A204.1 (cell line): ENCODE results near the gene ARHGEF37.
A peak's percentile ranks its signal among the peaks of the same experiment; 100 is the strongest.
"Not testable (repeated sequence)": the region's sequence is repeated elsewhere in the genome, so short reads cannot be mapped to it uniquely, and the experiment has no call there.

Source experiments
- FAIRE-seq: peaks from 2 replicates; lab custom pipeline; 2012; peaks lifted over from hg19 to GRCh38; lab: Jason Lieb, UNC

The ARHGEF37 gene, protein sequence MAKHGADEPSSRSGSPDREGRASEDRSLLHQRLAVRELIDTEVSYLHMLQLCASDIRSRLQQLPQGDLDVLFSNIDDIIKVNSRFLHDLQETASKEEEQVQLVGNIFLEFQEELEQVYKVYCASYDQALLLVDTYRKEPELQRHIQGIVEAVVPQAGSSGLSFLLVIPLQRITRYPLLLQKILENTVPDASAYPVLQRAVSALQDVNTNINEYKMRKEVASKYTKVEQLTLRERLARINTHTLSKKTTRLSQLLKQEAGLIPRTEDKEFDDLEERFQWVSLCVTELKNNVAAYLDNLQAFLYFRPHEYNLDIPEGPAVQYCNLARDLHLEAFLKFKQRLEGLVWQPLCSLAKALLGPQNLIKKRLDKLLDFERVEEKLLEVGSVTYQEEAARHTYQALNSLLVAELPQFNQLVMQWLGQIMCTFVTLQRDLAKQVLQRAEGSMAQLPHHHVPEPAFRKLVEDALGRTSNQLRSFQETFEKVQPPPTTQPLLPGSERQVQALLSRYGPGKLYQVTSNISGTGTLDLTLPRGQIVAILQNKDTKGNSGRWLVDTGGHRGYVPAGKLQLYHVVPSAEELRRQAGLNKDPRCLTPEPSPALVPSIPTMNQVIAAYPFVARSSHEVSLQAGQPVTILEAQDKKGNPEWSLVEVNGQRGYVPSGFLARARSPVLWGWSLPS

DNA sequence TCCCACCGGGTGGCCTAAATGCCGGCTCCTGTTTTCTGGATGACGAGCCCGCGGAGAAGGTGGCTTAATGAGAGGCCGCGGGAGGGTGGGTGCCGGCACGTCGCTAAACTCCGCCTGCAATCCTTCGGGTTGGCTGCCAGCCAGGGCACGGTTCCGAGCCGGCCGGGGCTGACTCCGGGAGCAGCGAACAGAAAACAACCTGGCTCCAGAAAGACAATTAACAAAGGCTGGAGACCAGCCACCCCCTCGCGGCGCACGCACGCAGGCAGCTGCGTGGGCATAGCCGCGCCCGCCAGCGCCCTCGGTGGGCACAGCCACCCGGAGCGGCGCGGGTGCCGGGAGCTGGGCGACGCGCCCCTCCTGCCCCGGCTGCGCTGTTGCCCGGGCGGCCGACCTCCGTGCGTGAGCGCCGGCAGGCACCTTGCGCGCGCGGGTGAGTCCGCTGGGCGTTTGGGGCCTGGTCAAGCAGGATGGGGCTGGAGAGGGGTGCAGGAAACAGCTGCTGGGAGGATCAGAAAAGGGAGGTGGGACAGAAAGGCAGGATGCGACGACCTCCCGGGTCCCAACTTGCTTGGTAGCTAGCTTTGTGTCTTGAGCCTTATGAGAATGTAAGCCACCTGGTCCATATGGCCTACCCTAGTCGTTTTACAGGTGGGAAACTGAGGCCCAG is at the start of gene ARHGEF37:
Gene ARHGEF37 (plus strand): TSS at position 307 of the 670 bp plus-strand sequence. CDS start 16,272 bp downstream, outside the sequence.
- no peak for FAIRE-seq

DNA sequence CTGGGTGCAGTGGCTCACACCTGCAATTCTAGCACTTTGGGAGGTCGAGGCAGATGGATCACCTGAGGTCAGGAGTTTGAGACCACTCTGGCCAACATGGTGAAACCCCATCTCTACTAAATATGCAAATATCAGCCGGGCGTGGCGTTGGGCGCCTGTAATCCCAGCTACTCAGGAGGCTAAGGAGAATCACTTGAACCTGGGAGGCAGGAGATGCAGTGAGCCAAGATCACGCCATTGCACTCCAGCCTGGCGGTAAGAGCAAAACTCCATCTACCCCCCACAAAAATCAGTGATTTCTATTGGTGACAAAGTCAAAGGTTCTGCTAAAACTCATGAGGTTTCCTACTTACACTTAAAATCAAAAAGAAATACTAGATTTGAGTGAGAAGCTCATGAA is 48.9 kb upstream of the ARHGEF37 start:
- FAIRE-seq = no peak

DNA sequence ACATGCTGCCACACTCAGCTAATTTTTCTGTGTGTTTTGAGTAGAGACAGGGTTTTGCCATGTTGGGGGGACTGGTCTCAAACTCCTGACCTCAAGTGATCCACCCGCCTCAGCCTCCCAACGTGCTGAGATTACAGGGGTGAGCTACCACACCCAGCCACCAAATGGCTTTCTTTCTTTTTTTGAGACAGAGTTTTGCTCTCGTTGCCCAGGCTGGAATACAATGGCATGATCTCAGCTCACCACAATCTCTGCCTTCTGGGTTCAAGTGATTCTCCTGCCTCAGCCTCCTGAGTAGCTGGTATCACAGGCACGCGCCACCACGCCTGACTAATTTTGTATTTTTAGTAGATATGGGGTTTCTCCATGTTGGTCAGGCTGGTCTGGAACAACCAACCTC is 45.5 kb upstream of the ARHGEF37 start:
- not testable (repeated sequence) for FAIRE-seq

DNA sequence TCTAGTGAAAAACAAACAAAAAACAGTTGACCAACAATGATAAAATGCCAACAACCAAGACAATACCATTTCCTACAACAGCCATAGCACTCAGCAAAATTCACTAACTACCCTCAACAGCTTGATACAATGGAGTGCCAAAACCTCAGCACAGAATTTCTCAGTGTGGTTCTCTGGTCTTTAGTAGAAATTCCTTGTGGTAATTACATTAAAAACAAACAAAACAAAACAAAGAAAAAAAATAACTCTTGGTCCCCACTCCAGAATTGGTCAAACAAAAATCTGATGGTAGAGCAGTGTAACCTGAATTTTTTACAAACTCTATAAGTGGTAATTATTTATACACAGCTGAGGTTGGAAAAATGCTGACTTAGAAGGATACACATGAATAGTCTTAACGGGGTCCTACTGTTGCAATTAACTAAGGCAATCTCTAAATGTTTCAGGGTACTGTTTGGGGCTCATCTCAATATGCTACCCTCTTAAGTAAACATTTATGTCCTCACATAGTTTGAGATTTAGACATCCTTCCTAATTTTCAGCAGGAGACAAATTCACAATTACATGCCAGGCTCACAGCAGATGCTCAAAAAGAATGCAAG is 43.8 kb upstream of the ARHGEF37 start:
- no peak for FAIRE-seq

DNA sequence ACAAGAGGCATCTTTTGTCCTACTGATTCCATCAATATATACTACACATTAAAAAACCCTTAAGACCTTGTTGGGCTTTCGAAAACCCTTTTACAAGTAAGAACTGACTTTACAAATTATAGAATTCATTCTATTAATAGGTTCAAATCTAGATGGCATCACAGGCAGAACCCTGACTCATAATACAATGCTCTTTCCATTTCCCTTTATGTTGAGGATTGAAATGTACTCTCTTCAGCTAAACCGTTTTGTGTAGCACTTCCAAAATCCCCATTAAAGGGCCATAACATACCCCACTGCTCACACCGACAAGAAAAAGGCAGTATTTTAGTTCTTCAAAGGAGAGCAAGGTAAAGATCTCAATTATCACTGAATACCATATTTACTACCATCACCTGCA is 41.2 kb upstream of the ARHGEF37 start:
- no peak for FAIRE-seq

DNA sequence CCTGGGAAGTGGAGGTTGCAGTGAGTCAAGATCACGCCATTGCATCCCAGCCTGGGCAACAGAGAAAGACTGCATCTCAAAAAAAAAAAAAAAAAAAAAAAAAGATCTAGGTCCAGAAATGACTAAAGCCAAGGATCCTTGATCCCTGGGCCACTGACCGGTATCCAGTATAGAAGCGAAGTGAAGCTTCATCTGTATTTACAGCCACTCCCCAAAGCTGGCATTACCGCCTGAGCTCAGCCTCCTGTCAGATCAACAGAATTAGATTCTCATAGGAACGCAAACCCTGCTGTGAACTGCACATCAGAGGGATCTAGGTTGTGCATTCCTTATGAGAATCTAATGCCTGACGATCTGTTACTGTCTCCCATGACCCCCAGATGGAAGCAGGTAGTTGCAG is 39.4 kb upstream of the ARHGEF37 start:
- FAIRE-seq = no peak

DNA sequence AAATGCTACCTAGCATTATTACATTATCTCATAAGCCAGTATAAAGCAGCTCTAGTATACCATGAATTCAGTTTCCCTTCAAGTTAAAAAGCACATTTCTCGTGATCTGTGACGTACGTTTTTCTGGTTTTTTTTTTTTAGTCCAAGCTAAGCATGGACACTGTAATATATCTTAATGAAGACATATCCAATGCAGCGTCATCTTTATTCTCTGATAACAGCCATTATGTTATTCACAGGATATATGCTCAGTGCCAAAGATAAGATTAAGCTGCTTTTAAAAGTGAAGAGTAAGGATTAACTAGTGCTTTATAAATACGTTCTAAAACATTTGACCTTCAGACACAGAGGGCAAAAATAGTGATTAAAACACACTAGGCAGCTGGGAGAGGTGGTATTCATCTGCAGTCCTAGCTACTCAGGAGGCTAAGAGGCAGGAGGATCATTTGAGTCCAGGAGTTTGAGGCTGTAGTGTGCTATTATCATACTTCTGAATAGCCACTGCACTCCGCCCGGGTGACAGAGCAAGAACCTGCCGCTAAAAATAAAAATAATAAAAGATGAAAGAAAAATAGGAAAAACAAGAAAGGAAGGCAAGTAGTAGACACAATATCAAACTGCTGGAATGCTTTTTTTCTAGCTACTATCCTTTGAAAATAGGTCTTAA is 37.8 kb upstream of the ARHGEF37 start:
- no peak for FAIRE-seq

DNA sequence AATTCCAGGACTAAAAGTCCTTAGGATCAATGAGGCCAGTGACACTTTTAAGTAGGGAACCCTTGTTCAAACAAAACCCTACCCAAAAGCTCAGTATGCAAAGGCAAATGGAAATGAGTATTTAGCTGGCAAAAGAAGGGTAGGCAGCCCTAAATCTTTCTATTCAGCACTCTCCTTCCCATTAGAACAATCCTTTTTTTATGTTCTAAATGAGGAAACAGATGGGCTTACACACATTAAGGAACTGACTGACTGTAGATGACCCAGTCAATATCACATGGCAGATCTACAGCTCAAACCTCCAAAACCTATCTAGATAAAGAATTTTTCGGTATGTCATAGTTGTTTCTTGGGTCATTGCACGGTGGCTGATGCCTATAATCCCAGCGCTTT is 37.3 kb upstream of the ARHGEF37 start:
- no peak for FAIRE-seq

DNA sequence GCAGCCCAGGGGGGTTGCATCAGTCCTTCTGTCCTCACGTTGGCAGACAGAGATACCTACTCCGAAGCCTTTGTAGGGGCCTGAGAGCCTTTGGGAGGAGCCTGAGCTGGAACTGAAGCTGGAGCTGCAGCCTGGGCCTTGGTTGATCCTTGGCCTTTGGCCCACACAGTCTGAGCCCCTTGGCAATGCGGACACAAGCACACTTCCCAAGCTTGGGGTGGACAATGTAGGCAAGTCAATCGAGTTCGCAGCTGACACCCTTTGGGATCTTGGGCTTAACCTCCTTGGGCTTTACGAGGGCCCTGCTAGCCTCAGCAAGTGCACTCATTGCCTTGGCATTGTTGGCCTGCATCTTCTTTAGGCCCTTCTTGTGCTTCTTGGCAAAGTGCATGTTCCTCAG is 36.0 kb upstream of the ARHGEF37 start:
- no peak for FAIRE-seq

DNA sequence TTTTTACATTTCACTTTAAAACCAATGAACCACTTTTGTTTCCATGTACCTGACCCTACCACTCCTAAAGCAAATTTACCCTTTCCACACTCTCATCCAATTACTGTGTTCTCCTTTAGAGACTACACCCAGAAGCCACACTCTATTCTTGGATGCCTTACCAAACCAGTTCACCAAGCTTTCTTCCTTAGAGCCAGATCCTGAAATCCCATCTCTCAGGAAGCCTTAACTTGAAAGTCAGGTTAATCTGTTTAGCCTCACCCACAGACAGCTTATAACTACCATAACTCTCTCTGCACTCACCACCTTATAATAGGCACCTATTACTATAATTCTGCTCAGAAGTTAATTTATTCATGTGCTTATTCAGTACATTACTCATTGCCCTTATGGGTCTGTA is 34.3 kb upstream of the ARHGEF37 start:
- no peak for FAIRE-seq

DNA sequence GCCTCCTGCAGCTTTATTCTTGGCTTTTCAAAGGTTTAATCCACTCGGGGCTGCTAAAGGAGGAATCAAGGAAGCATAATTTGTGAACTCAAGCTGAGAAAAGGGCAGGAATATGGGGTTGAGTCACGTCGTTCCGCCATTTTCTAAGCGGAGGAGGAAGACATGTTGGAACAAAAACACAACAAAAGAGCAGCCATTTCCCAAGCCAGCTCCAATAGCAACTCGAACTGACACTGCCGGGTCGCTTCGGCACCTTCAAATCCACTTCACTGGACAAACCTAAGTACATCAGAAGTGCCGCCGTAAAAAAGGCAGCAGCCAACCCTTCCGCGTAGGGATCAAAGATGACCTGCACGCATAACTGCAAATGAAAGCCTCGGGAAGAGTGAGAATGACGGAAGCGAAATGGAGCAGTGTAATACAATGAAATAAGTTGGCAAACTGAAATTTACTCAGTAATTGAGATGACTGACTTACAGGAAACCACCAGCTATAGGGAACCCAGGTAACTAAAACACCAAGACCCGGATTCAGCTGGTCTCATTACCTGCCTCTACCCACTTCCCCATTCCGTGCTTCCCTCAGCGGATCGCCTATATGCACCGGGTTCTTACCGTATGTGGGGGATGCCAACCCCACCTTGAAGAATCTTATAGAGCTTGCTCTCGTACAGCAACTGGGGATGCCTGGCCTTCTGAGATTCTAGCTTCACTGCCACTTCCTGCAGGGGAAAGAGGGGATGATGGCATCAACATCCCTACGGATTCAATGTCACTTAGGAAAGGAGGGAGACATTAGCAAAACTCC is 31.6 kb upstream of the ARHGEF37 start:
- no peak for FAIRE-seq

DNA sequence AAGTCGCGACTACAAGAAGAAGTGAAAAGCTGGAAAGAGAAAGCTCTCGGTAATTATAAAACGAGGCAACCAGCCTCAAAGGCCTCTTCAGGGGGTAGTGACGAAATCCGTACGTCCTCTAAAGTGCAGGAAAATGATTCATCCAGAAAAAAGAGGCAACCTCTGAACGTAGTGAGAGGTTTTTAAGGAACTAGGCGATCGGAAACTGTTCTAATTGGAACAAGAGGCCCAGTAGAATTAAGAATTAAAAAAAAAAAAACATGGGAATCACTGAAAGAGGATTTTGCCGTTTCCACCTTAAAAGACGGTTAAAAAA is 31.1 kb upstream of the ARHGEF37 start:
- FAIRE-seq = no peak

DNA sequence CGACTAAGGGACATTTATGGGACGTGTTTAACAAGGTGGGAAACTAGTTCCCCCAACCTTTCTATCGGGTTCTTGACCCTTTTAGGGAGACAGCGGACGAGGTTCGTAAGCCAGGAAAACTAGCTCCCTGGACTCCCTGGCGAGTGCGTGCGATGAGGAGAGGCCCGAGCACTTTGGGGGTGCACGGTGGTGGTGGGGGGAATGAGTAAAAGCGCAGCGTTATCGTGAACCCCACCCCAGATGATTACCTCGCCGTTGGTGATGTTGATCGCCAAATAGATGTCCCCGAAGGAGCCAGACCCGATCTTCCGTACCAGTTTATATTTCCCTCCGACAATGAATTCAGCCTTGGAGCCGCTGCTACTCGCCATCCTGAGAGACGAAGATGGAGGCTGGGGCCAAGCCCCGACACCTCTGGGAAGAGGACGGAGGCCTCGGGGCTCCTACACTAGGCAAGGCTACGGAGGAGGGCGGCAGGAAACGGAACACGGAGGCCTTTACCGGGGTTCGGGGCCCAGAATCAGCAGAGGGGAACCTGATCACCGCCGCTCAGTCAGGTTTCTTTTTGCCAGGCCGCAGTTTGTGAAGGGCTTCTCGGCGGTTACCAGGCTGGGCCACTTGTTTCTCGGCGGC is 30.6 kb upstream of the ARHGEF37 start:
- no peak for FAIRE-seq

DNA sequence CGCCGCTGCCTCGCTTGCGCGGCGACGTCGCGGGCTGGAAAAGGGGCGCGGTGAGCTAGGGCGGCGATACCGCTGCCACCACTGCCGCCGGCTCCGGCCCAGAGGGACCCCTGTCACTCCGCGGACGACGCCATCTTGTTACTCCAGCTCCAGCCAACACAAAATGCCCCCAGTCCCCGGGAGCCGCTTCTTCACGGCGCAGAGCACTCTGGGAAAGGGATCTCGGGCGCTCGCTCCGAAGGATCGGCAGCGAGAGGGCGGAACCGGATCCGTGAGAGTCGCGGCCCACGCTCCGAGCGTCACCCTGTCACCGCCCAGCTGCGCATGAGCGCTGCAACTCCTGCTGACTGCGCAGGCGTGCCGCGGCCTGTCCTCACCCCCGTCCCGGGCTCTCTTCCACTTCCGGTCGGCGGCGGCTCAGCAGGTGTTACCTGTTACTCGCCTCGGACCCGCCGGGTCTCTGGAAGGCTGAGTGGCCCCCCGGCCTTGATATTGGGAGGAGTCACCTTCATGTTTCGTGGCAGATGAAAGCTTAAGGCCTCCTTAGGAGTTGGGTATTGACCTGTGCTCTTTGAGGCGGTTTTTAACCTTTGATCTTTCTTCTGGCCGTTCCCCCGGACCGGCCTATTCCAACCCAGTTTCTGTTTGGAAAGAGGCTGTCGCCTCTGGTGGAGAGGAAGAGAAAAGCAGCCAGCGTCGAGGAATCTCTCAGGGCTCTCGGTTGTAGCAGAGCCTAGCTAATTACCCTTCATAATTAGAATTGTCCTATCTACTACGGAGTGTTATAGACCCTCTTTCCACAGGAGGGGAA is 29.9 kb upstream of the ARHGEF37 start, which contains the start of gene CSNK1A1:
Gene CSNK1A1 (minus strand): TSS at position 213 of the 811 bp plus-strand sequence. CDS start 475 bp downstream, outside the sequence.
- FAIRE-seq = peak; percentile 91

DNA sequence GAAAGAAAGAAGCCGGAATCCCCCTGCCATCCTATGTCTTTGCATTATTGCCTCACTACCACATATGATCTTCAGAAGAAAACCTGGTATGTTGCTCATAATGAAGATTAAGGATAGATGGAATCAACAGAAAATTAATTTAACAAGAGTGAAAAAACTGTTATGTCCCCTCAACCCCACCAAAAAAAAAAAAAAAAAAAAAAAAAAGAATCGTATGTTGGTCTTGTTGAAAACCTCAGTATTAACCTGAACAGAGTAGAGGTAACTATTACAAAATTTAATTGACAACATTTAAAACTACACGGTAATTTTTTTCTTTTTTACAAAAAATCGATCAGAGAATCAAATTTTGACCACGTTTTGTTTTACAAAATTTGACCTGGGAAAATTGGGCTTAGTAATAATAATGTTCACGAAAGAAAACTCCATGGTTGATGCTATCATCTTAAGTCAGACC is 29.2 kb upstream of the ARHGEF37 start:
- FAIRE-seq = no peak

DNA sequence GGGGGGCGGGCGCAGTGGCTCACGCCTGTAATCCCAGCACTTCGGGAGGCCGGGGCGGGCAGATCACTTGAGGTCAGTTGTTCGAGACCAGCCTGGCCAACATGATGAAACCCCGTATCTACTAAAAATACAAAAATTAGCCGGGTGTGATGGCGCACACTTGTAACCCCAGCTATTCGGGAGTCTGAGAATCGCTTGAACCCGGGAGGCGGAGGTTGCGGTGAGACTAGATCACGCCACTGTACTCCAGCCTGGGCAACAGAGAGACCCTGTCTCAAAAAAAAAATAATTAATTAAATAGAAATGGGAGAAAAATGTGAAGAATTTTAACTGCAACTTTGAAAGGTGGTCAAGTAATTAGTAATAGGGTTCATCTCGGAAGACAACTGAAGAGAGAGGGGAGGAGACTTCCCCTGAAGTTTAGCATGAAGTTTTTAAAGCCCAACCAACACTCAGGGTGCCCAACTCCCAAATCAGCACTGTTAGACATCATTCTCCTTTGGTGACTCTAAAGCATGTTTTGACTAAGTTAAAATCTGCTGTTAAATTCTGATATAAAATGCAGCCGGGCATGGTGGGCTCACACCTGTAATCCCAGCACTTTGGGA is 28.6 kb upstream of the ARHGEF37 start:
- no peak for FAIRE-seq

DNA sequence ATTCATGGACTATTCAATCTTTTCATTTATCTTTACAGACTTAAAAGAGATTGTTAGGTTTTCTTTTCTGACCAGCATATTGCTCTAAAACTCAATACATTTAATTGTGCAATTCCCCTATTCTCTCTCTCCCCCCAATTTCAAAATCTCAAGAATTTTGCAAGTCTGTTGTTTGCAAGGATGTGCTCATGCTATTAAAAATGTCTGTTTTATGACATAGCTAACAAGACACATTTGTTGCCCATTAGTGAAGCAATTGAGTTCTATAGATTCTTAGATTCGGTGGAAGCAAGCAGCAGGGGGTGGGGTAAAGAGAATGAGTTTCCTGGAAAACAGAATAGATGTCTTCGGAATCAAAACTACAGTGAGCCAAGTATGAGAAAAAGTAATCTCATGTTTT is 21.6 kb upstream of the ARHGEF37 start:
- FAIRE-seq = no peak

DNA sequence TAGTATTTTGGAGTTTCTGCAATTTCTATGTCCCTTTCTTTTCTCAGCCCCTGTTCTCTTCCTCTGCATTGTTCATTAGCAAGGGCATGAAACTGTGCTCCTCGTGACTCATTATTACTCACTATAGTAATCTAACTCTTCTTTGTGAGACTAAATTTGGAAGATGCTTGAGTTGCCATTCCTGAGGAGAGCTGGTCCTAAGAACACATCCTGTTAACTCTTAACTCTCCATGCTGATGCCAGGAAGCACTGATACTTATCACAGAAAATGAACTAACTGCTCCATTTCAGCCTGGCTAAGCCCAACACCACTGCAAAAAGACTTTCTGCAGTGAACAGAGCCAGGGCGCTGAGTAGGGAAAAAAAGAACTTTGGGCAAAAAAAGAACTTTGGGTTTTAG is 19.4 kb upstream of the ARHGEF37 start:
- FAIRE-seq = no peak

DNA sequence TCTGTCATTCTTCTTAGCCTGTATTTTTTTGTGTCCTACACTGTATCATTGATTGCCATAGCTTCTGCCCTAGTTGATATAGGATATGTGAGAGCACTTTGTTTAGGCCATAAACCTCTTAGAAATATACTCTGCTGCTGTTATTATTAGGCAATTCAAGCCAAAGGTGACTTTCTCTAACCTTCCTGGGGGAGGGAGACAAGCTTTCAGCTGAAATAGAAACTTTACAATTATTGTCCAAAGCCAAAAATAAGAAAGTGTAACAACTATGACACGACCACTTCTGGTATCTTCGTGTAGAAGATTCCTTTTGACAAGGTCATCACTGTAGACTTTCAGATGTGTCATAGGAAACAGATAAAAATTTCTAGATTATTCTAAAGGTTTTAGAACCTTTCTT is 17.8 kb upstream of the ARHGEF37 start:
- no peak for FAIRE-seq
